Fibroblast of peridontal ligament (primary cell): ENCODE results near the gene AVPR2.

Experiments used
- DNase-seq: peaks from one replicate; pipeline ENCODE4 v3.0.0-alpha.2; 2010; ENCODE audit errors: extremely low read depth

Gene AVPR2

DNA sequence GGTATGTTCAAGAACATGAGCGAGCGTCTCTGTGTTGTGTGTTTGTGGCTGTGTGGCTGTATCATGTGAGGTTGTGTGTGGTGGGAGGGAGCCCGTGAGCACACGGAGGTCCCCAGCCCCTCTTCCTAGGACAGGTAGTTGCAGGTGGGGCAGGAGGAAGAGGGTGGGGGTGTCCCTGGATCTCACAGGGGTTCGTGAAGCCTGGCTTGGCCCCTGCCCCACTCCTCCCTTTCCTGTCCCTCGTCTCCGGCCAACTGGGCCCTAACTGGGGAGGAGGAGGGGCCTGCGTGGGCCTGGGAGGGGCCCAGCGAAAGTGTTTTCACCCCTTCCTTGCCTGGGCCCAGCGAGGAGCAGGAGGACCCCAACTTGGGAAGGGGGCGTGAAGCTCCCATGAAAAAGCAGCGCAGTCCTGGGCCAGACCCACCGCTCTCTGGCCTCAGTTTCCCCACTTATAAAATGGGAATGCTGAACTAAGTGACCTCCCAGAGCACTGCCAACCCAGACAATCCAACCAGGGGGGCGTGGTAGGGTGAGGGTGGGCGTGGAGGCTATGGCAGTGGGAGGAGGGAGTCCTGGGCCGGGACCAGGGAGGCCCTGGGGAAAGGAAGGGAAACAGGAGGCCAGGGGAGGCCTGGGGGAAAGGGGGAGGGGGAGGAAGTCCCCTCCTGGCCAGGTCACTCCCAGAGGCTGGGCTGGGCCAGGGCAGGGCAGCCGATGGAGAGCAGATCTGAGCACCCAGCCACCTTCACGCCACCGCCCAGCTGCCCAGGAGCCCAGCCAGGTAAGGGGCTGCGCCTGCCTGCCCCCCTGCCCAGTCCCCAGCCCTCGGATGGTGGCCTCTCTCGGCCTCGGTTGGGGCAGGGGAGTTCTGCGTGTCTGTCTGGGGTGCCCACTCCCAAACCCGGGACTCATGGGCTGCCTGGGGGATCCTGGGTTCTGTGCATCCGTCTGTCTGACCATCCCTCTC is at the start of gene AVPR2:
TSS of gene AVPR2 (plus strand) at position 683 of the 967 bp plus-strand sequence. CDS start 473 bp downstream, outside the sequence.
- DNase-seq, result no peak

DNA sequence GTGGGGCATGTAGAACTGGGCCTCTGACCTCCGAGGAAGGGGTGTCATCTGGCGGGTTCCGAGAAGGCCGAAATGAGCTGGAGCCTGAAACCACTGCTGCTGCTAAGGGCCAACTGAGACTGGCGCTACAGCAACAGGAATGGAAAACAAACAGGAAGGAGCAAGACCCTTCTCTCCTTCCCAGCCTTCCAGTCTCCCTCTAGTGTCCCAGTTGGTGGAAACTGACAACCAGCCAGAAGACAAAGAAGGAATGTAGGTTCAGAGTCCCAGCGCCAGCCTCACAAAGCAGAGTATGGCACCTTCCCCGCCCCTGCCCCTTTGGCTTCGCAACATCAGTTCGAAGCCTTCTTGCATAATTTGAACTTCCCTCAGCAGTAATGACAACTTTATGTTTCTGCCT is 49.8 kb upstream of the AVPR2 start:
- no peak for DNase-seq

DNA sequence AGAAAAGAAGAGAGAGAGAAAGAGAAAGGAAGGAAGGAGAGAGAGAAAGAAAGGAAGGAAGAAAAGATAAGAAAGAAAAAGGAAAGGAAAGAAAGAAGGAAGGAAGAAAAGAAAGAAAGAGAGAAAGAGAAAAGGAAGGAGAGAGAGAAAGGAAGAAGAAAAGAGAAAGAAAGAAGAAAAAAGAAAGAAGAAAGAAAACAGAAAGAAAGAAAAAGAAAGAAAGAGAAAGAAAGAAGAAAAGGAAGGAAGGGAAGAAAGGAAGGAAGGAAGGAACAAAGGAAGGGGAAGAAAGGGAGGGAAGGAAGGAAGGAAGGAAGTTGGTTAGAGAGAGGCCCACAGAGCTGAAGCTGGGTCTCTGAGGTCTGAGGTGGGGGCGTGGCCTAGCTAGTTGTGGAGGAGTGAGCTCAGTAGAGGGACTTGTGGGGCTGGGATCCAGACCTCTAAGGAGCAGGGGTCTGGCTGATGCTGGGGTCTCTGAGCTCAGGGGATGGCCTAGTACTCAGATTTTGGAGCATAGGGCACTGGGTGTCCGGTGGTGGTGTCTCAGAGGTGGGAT is 47.0 kb upstream of the AVPR2 start:
- no peak for DNase-seq

DNA sequence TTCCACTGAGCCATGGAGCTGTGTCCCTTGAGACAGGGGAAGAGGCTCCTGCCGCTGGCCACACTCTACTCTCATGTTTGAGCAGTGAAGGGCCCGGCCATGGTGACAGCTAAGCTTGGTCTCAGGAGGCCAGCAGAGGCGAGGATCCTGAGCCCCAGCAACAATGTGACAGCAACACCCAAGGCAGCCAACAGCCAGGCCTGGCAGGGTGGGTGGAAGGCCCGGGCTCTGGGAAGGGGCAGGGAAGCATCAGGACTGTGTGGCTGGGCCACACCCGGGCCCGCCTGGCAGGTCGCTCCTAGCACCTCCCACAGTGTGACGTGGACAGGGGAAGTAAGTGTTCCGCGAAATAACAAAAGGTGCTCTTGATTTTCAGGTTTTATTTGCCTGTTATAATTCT is 43.3 kb upstream of the AVPR2 start:
- no peak for DNase-seq

DNA sequence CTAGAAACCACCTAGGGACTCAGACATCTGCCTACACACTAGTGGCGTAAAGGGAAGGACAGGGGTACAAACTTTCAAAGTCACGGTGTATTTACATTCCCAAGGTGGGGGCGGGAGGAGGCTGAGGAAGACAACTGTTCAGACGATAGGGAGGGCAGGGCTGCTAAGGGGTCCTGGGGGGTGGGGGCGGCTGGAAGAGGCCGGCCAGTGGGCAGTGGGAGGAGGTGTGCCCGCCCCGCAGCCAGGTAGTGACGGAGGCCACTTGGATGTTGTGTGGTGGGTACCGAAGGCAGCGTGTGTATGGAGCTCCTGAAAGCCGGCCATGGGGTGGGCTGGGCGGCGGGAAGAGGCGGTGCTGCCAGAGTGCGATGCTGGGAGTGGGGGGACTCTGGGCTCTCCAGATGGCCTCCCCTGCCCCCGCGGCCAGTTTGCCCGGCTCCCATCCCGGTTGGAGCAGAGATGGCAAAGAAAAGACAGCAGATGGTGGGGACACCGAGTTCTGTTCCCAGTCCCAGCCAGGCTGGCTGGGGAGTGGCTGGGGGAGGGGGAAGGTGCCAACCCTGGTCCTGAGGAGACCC is 42.7 kb upstream of the AVPR2 start:
- DNase-seq, result no peak

DNA sequence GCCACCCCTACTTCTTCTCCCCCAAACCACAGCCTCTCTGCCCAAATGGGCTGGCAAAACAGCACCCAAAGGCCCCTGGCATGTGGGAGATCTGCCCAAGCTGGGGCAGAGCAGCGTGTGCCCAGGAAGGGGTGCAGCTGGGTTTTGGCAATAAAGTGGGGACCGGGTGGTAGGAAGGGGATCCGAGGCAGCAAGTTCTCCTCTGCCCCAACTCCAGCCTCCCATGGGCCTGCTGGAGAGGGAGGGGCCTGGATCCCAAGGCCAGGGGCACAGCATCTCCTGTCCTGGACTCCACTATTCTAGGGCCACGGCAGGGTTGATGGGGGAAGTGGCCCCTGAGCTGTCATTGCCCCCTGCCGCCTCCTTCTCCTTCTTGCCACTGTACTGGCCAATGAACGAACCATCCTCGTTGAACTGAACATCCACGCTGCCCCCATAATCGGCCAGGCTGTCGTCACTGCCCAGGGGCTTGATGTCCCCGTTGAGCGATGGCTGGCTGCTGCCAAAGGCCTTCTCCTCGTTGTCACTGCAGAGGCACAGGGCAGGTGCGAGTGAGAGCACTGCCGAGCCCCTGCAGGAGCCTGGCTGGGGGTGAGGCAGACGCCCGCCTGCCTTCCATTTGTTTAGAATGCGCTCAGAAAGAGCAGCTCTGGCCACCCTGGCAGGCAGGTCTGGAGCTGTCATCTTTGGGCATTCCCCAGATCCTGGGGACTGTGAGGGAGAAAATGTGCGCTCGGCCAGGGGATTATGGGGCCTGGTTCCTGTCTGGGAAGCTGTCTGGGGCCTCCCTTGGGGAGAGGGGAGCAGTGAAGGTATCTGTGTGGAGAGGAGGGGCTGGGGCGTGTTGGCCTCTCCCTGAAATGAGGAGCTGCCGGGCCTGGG is 41.9 kb upstream of the AVPR2 start:
- DNase-seq, result no peak

DNA sequence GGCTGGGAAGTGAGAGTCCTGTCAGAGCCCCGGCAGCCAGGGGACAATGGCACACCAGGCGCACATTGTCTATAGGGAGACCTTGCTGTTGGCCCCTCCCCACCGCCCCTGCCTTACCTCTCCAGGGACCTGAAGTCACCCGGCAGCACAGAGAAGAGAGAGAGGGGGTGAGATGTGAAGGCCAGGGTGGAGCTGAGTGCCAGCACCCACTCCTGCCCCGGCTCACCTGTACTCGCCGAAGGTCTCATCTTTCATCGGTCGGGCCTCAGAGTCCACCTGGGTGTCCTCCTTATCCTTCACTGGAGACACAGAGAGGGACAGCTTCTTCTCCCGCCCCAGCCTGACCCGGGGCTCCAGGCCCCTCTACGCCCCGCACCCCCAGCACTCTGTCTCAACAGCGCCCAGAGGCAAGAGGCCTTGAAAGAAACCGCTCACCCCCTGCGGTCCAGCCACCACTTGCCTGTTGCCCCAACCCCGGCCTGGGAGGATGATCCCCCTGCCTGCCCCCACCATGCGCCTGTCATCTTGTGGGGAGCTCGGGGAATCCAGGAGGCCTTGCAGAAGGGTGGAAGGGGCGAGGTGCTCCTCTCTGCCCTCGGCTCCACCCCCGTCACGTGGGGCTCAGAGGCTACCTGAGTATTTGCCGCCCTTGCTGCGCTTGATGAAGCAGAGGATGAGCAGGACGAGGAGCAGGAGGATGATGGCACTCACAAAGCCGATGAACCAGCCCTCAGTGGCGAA is 41.1 kb upstream of the AVPR2 start:
- DNase-seq, result no peak

DNA sequence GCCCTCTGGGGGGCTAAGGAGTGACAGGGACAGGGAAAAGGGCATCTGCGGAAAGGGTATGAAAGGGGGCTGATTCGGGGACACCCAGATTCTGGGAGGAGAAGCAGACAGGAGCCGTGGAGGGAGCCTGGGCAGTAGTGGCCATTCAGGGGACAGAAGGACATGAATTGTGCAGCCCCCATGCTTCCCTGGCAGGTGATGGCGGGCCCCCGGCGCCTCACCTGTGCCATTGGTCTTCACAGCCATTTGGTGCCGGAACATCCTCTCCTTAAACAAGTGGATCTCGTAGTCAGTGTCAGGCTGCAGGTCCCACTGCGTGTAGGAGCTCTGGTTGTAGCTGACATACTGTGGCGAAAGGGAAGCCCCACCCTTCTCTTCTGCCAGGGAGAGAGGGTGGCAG is 40.4 kb upstream of the AVPR2 start:
- no peak for DNase-seq

DNA sequence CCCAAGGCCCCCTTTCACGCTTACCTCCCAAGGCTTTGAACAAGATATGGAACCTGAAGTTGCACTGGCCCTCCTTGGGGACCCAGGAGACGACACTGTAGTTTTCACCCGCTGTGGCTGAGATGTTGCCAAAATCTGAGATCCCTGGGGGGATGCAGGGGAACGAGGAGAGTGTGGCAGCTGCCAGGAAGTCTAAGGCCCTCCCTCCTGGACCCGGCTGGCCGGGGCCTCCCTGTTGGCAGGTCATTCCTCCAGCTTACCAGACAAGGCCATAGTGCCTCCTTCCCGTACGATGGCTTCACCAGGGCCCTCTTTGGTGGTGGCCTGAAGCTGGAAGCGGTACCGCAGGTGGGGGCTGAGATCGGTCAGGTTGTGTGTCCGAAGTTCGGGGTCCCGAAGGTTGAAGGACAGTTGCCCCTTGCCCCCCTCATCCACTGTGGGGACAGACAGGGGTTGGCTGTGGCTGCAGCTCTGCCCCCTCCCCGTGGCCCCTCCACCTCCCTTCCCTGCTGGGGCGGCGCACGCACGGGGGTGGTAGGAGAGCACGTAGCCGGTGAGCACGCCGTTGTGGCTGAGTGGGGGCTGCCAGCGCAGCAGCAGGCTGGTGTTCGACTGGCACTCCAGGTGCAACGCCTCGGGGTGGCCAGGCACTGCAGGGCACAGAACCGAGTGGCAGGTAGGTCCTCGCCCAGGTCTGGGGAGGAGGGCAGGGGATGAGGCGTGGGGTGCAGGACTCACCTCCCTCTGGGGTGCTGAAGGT is 39.7 kb upstream of the AVPR2 start:
- no peak for DNase-seq

DNA sequence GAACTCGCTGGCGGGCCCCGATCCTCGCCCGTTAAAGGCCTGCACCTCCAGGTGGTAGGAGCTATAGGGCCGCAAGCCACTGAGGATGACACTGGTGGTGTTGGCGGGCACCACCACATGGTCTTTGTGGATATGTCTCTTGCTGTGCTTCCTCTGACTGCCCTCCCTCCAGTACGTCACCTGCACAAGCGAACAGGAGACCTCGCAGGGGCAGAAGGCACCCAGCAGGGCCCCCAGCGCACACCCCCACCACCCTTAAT is 39.2 kb upstream of the AVPR2 start:
- no peak for DNase-seq

DNA sequence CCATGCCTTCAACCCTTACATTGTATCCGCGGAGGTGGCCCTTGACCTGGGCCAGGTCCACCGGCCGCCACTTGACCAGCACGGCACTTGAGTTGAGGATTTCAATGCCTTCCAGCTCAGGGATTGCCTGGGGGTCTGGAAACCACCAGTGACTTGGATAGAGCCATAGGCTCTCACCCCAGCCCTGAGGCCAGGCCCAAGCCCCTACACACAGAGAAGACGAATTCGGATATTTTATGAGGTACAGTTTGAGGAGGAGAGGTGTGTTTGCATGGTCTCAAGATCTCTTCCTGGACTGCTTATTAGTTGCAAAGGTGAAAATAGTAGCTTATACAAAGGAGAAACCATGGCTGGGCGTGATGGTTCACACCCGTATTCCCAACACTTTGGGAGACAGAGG is 38.8 kb upstream of the AVPR2 start:
- DNase-seq, result no peak

DNA sequence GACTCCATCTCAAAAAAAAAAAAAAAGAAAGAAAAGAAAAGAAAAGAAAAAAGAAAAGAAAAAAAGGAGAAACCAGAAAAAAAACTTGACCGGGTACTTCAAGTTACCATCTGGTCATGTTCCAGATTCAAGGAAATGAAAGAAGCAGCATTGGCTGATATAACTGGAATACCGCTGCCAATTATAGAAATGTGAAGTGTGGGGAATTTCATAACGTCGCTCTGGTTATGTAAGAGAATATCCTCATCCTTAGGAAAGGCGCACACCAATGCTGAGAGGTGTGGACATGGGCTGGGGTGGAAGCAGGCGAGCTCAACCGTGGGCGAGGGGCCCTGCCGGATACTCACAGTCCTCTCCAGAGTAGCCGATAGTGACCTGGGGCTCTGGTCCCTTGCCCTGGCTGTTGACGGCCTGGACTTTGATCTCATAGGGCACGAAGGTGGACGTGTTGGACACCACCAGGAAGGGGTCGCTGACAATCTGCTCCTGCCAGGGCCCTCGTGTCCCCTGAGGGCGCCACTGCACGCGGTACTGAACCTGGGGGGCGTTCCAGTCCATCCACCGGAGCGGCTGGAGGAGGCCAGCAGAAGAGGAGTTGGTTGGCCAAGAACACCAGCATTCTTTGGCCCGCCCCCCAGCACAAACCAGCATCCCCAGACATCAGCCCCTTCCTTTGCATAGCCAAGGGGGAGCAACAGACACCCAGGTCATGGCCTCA is 38.0 kb upstream of the AVPR2 start:
- DNase-seq, result no peak

DNA sequence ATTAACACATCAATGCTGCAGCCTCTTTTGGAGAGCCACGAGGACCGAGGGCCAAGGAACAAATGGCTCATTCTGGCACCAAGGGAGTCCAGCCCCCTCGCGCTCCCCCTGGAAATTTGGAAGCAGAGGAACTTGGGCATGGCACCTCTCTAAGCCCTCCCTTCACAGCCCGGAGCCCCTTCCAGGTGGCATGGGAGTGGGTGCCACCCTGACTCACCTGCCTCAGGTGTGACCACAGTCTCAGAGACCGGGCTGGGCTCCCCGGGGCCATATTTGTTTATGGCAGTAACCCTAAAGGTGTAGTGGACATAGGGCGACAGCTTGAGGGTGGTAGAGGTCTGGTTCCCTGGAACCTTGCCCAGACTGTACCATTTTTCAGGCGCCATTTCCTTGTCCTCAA is 37.3 kb upstream of the AVPR2 start:
- no peak for DNase-seq

DNA sequence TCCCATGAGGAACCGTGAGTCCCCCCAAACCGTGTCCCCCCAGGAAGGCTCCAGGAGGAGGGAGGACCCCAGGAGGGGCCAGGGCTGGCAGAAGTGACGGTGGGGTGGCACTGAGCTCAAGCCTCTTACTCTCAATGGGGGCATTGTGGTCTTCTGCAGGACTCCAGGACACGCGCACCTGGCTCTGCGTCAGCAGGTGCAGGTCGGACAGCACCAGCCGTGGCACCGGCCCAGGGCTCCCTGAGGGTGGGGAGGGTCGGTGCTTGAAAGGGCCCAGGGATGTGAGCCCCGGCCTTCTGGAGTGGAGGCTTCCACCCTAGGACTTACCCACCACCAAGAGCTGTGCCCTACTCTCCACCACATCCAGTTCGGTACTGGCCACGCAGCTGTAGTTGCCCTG is 36.8 kb upstream of the AVPR2 start:
- DNase-seq, result no peak

DNA sequence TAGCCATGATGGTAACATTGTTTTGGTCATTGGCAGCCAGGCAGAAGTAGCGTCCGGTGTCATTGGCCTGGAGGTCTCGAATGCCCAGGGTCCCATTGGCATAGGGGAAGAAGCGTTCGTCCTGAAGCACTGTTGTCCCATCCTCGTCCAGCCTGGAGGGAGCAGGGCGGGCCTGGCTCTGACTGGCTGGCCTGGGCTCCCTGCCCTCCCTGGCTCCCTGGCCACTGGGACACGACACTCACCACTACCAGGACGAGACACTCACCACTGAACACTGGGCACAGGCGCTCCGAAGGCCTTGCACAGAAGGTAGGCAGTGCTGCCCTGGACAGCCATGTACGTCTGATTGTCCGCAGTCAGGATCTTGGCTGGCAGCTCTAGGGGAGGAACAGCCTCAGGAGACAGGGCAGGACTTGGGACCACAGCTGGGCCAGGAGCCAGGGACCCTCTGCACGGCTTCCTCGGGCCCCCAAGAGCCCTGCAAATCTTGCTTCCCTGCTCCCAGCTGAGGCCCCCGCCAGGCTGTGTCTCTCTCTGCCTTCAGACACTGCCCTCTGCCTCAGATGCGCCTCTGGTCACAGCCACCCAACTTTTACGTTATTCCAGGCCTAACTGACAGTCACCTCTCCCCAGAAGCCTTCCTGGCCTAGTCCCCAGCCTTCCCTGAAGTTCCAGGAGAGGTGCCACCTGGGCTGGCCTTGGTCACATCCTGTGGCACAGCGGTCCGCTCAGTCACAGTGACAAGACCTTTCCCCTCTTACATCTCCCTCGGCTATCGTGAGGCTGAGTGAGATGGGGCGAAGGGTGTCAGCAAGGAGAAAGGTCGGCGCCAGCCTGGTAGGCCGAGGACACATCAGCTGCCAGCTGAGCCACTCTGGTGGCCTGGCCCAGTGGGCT is 35.6 kb upstream of the AVPR2 start:
- DNase-seq, result no peak

DNA sequence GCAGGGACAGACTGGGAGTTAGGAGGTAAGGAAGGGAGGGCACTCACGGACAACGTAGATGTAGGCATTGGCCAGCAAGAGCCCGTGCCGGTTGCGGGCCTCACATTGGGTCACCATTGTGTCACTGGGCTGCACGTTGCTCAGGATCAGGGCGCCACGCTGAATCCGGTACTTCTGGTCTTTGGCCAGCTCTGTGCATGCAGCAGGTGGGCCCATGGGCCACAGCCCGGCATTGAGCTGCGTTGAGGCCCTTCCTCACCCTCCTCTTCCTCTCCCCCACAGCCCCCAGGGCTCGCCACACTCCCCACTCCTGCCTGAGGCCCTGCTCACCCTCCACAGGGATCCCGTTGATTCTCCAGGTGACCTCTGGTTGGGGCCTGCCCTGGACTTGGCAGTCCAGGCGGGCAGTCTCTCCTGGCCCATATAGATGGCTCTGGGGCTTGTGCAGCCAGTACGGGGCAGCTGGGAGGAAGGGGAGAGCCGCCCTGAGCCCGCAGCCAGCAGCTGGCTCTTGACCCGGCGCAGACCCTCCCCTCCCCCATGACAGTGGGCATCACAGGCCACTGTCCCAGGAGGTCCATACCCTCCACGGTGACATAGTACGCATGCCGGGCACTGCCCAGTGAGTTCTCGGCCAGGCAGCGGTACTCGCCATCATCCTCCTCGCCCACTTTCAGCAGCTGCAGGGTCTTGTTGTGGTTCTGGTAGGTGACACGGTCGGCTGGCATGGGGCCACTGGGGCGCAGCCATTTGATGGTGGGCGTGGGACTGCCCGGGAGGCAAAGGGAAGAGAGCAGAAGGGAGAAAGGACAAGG is 34.8 kb upstream of the AVPR2 start:
- DNase-seq, result no peak

DNA sequence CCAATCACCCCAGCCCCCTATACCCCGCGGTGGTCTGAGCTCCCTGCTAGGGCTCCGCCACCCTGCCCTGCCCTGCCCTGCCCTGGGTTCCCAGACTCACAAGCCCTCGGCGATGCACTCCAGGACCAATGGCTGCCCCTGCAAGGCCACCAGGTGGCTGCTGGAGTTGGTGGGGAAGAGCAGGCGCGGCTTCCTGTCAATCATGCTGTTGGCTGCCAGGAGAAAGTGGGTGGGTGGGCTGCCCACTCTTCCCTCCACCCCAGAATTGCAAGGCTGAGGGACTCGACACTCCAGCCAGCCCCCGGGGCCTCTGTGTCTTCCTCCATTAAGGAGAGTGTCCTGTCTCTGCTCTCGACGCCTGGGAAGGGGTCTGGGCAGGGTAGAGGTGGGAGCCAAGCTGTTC is 34.2 kb upstream of the AVPR2 start:
- DNase-seq, result no peak

DNA sequence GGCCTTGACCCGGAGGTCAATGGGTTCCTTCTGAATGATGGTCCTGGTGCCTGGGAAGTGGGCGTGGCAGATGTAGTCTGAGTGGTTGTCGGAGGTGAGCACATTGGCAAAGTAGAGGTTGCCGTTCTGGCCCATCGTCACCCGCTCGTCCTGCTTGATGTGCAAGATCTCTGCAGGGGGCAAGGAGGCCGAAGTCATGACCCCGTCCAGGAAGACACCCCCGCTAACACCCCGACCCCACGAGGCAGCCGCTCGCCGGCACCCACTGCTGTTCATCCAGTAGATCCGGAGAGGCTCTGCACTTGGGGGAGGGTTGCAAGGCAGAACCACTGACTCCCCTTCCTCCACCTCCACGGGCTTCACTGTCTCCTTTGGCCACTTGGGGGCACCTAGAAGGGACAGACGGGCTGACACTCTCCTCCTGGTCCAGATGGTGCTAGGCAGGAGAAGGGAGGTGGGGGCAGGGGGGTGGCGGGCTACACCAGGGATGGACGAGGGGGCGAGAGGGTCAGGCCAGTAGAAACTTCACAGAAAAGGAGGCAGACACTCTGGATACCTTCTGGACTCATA is 33.6 kb upstream of the AVPR2 start:
- DNase-seq, result no peak
